GM21576 (cell line): ENCODE data around the gene URB2.
A peak's percentile ranks its signal among the peaks of the same experiment; 100 is the strongest.

Experiments
- ATAC-seq: cut with Tn5 transposase; IDR thresholded peaks from one replicate; pipeline ENCODE4 v1.9.1; 2021; ENCODE audit warnings: mild to moderate bottlenecking, moderate library complexity; ENCODE audit not compliant: unreplicated experiment

The URB2 gene

GRCh38 chr1:229643996-229644745 is 18.1 kb downstream of the URB2 start:
- no peak for ATAC-seq

GRCh38 chr1:229645324-229645993 is 19.4 kb downstream of the URB2 start:
- ATAC-seq: no peak

- no peak for ATAC-seq
Measured at GRCh38 chr1:229648406-229648805, 22.4 kb downstream of the URB2 start.

- no peak for ATAC-seq
Measured at GRCh38 chr1:229650045-229650444, 24.0 kb downstream of the URB2 start.

- ATAC-seq: no peak
Measured at GRCh38 chr1:229651546-229651945, 25.5 kb downstream of the URB2 start.

- no peak for ATAC-seq
Measured at GRCh38 chr1:229653420-229653819, 27.4 kb downstream of the URB2 start.

GRCh38 chr1:229655781-229656180 is 29.7 kb downstream of the URB2 start:
- ATAC-seq: no peak

GRCh38 chr1:229657993-229658755 is 32.1 kb downstream of the URB2 start:
- ATAC-seq: no peak

GRCh38 chr1:229661022-229661877 is 35.2 kb downstream of the URB2 start:
- ATAC-seq: peak; percentile 72

- no peak for ATAC-seq
Measured at GRCh38 chr1:229661897-229662296, 35.9 kb downstream of the URB2 start.

GRCh38 chr1:229664133-229664689 is 38.2 kb downstream of the URB2 start:
- peak; percentile 42 for ATAC-seq

GRCh38 chr1:229665912-229666558 is 40.0 kb downstream of the URB2 start:
- no peak for ATAC-seq

- ATAC-seq: no peak
Measured at GRCh38 chr1:229666585-229666984, 40.5 kb downstream of the URB2 start.

- ATAC-seq: no peak
Measured at GRCh38 chr1:229669333-229669732, 43.3 kb downstream of the URB2 start.

- no peak for ATAC-seq
Measured at GRCh38 chr1:229671310-229671709, 45.3 kb downstream of the URB2 start.

- ATAC-seq: no peak
Measured at GRCh38 chr1:229672246-229672645, 46.2 kb downstream of the URB2 start.

- ATAC-seq: no peak
Measured at GRCh38 chr1:229674042-229674441, 48.0 kb downstream of the URB2 start.

GRCh38 chr1:229675396-229675795 is 49.3 kb downstream of the URB2 start:
- no peak for ATAC-seq

- ATAC-seq: no peak
Measured at GRCh38 chr1:229685149-229685548, 59.1 kb downstream of the URB2 start.

GRCh38 chr1:229689273-229689672 is 63.2 kb downstream of the URB2 start:
- no peak for ATAC-seq
